ENCODE measurements around the gene PPP2R3B. TPM values are rescaled to one million over a fixed set of nuclear protein-coding genes. Genes with fewer than 3 reads are reported as not detected.

PPP2R3B gene
- total RNA-seq, 1 donor from 2014 or later, result 28.2 TPM

GRCh38 chrX:372856-373640 lies 13.7 kb downstream of the PPP2R3B start:
- H3K36me3 Mint-ChIP-seq (ENCODE audit: unreplicated experiment), result no peaks in the 10 kb centered on the region
- peaks cover 8% of the 10 kb centered on the region for H3K27me3 Mint-ChIP-seq (ENCODE audit: unreplicated experiment)
- no peaks in the 10 kb centered on the region for H3K9me3 Mint-ChIP-seq (ENCODE audit: unreplicated experiment)
- H3K4me1 Mint-ChIP-seq (ENCODE audit: unreplicated experiment), result peaks cover 26% of the 10 kb centered on the region
- TF ChIP-seq CTCF (IDR thresholded peaks at IDR 0.05), result no peak
- H3K27ac Mint-ChIP-seq (ENCODE audit: unreplicated experiment), result no peak overlapping the region
- DNase-seq (ENCODE audit: extremely low spot score, unreplicated experiment), result no peak
- H3K4me3 Mint-ChIP-seq (ENCODE audit: unreplicated experiment), result peak overlapping the region; percentile 72

- Mint-ChIP-seq H3K27me3 (ENCODE audit: unreplicated experiment) (peaks cover 8% of the 10 kb centered on the region), H3K4me1 (ENCODE audit: unreplicated experiment) (peaks cover 30% of the 10 kb centered on the region), H3K9me3 (ENCODE audit: unreplicated experiment) (no peaks in the 10 kb centered on the region), H3K36me3 (ENCODE audit: unreplicated experiment) (no peaks in the 10 kb centered on the region), H3K27ac (ENCODE audit: unreplicated experiment) (no peak overlapping the region), H3K4me3 (ENCODE audit: unreplicated experiment) (no peak overlapping the region)
- DNase-seq (ENCODE audit: extremely low spot score, unreplicated experiment), result no peak
- no peak for TF ChIP-seq CTCF (IDR thresholded peaks at IDR 0.05)
These were observed 14.8 kb downstream of the PPP2R3B start for GRCh38 chrX:371907-372306.

- Mint-ChIP-seq H3K9me3 (ENCODE audit: unreplicated experiment) (no peaks in the 10 kb centered on the region), H3K27ac (ENCODE audit: unreplicated experiment) (no peak overlapping the region), H3K27me3 (ENCODE audit: unreplicated experiment) (peaks cover 8% of the 10 kb centered on the region), H3K36me3 (ENCODE audit: unreplicated experiment) (no peaks in the 10 kb centered on the region), H3K4me1 (ENCODE audit: unreplicated experiment) (peaks cover 30% of the 10 kb centered on the region), H3K4me3 (ENCODE audit: unreplicated experiment) (no peak overlapping the region)
- DNase-seq (ENCODE audit: extremely low spot score, unreplicated experiment), result no peak
- TF ChIP-seq CTCF (IDR thresholded peaks at IDR 0.05), result no peak
These were observed 15.6 kb downstream of the PPP2R3B start for GRCh38 chrX:370963-371745.

- Mint-ChIP-seq H3K36me3 (ENCODE audit: unreplicated experiment) (no peaks in the 10 kb centered on the region), H3K27me3 (ENCODE audit: unreplicated experiment) (peaks cover 8% of the 10 kb centered on the region), H3K4me3 (ENCODE audit: unreplicated experiment) (no peak overlapping the region), H3K9me3 (ENCODE audit: unreplicated experiment) (no peaks in the 10 kb centered on the region), H3K4me1 (ENCODE audit: unreplicated experiment) (peaks cover 30% of the 10 kb centered on the region), H3K27ac (ENCODE audit: unreplicated experiment) (no peak overlapping the region)
- no peak for TF ChIP-seq CTCF (IDR thresholded peaks at IDR 0.05)
- no peak for DNase-seq (ENCODE audit: extremely low spot score, unreplicated experiment)
These were observed 16.3 kb downstream of the PPP2R3B start for GRCh38 chrX:370244-370962.
